NAMALWA (cell line): ENCODE measurements around the gene KANSL1.
"Not testable (repeated sequence)": the region's sequence is repeated elsewhere in the genome, so short reads cannot be mapped to it uniquely, and the experiment has no call there.

Experiments used
- DNase-seq: peaks from one replicate; pipeline ENCODE4 v3.0.0-alpha.2; 2015; ENCODE audit warnings: low spot score

The KANSL1 gene

DNA sequence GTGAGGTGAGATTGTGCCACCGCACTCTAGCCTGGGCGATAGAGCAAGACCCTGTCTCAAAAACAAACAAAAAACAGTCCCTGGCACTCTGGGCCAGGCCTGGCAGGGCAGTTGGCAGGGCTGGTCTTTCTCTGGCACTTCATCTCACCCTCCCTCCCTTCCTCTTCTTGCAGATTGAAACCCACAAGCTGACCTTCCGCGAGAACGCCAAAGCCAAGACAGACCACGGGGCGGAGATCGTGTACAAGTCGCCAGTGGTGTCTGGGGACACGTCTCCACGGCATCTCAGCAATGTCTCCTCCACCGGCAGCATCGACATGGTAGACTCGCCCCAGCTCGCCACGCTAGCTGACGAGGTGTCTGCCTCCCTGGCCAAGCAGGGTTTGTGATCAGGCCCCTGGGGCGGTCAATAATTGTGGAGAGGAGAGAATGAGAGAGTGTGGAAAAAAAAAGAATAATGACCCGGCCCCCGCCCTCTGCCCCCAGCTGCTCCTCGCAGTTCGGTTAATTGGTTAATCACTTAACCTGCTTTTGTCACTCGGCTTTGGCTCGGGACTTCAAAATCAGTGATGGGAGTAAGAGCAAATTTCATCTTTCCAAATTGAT is 169.3 kb downstream of the KANSL1 start:
- no peak for DNase-seq

DNA sequence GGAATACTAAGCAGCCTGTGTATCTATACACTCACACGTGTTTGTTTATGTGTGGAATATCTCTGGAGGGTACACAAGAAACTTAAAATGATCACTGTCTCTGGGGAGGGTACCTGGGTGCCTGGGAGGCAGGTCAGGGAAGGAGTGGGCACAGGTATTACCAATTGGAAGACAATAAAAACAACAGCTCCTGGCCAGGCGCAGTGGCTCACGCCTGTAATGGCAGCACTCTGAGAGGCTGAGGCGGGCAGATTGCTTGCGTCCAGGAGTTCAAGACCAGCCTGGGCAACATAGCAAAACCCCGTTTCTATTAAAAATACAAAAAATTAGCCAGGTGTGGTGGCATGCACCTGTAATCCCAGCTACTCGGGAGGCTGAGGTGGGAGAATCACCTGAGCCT is 169.9 kb downstream of the KANSL1 start:
- DNase-seq: not testable (repeated sequence)

DNA sequence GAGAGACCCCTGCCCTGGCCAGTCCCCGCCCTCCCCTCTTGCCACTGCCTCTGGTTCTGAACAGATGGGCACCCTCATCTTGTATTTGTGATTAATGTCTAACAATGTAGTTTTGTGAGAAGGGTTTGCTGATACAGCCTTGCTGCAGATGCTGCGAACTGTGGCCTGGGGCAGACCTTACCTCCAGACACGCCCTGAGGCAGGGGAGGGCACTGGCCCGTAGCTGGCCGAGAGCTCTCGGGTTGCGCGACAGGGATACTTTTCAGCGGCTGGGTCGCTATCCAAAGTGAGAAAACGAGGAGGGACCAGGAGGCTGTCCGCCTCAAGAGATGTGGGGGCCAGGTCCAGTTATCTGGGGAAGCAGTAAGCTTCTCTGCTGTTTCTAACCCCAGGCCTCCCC is 172.2 kb downstream of the KANSL1 start:
- no peak for DNase-seq

DNA sequence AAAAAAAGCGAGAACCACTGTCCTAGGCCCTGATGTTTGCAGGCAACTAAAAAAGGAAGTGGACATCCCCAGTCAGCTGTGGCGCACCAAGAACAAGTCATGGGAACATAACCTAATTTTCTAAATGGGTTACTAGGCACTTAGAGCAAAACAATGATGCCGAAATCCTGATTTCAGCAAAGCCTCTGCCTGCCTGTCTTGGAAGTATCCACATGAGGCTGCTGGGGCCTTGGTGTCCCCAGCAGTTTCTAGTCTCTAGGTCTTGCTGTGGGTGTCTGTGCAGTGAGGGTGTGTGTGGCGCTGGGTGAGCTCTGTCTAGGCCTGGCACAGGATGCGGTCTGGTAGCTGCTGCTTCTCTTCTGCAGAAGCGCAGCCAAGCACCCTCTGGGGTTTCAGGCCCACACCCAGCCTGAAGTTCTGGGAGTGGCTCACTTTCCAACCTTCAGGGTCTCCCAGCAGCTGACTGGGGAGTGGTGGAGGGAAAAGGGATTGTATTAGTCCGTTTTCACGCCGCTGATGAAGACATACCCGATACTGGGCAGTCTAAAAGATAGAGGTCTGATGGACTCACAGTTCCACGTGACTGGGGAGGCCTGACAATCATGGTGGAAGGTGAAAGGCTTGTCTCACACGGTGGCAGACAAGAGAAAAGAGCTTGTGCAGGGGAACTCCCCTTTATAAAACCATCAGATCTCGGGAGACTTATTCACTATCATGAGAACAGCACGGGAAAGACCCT is 173.0 kb downstream of the KANSL1 start:
- DNase-seq: no peak

DNA sequence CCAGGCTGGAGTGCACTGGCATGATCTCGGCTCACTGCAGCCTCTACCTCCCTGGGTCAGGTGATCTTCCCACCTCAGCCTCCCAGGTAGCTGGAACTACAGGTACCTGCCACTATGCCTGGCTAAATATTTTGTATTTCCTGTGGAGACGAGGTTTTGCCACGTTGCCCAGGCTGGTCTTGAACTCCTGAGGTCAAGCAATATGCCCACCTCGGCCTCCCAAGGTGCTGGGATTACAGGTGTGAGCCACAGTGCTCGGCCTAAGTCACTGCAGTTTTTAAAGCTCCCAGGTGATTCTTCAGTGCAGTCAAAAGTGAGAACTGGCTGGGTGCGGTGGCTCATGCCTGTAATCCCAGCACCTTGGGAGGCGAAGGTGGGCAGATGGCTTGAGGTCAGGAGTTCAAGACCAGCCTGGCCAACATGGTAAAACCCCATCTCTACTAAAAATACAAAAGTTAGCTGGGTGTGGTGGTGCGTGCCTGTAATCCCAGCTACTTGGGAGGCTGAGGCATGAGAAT is 173.8 kb downstream of the KANSL1 start:
- DNase-seq: not testable (repeated sequence)

DNA sequence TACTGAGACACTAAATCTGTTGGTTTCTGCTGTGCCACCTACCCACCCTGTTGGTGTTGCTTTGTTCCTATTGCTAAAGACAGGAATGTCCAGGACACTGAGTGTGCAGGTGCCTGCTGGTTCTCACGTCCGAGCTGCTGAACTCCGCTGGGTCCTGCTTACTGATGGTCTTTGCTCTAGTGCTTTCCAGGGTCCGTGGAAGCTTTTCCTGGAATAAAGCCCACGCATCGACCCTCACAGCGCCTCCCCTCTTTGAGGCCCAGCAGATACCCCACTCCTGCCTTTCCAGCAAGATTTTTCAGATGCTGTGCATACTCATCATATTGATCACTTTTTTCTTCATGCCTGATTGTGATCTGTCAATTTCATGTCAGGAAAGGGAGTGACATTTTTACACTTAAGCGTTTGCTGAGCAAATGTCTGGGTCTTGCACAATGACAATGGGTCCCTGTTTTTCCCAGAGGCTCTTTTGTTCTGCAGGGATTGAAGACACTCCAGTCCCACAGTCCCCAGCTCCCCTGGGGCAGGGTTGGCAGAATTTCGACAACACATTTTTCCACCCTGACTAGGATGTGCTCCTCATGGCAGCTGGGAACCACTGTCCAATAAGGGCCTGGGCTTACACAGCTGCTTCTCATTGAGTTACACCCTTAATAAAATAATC is 179.6 kb downstream of the KANSL1 start:
- no peak for DNase-seq

DNA sequence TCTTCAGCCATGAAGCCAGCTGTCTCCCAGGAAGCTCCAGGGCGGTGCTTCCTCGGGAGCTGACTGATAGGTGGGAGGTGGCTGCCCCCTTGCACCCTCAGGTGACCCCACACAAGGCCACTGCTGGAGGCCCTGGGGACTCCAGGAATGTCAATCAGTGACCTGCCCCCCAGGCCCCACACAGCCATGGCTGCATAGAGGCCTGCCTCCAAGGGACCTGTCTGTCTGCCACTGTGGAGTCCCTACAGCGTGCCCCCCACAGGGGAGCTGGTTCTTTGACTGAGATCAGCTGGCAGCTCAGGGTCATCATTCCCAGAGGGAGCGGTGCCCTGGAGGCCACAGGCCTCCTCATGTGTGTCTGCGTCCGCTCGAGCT is 180.1 kb downstream of the KANSL1 start:
- no peak for DNase-seq

DNA sequence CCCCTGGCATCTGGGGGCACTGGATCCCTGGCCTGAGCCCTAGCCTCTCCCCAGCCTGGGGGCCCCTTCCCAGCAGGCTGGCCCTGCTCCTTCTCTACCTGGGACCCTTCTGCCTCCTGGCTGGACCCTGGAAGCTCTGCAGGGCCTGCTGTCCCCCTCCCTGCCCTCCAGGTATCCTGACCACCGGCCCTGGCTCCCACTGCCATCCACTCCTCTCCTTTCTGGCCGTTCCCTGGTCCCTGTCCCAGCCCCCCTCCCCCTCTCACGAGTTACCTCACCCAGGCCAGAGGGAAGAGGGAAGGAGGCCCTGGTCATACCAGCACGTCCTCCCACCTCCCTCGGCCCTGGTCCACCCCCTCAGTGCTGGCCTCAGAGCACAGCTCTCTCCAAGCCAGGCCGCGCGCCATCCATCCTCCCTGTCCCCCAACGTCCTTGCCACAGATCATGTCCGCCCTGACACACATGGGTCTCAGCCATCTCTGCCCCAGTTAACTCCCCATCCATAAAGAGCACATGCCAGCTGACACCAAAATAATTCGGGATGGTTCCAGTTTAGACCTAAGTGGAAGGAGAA is 180.6 kb downstream of the KANSL1 start:
- no peak for DNase-seq

DNA sequence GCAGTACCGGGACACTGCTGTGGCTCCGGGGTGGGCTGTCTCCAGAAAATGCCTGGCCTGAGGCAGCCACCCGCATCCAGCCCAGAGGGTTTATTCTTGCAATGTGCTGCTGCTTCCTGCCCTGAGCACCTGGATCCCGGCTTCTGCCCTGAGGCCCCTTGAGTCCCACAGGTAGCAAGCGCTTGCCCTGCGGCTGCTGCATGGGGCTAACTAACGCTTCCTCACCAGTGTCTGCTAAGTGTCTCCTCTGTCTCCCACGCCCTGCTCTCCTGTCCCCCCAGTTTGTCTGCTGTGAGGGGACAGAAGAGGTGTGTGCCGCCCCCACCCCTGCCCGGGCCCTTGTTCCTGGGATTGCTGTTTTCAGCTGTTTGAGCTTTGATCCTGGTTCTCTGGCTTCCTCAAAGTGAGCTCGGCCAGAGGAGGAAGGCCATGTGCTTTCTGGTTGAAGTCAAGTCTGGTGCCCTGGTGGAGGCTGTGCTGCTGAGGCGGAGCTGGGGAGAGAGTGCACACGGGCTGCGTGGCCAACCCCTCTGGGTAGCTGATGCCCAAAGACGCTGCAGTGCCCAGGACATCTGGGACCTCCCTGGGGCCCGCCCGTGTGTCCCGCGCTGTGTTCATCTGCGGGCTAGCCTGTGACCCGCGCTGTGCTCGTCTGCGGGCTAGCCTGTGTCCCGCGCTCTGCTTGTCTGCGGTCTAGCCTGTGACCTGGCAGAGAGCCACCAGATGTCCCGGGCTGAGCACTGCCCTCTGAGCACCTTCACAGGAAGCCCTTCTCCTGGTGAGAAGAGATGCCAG is 181.3 kb downstream of the KANSL1 start:
- DNase-seq: no peak

DNA sequence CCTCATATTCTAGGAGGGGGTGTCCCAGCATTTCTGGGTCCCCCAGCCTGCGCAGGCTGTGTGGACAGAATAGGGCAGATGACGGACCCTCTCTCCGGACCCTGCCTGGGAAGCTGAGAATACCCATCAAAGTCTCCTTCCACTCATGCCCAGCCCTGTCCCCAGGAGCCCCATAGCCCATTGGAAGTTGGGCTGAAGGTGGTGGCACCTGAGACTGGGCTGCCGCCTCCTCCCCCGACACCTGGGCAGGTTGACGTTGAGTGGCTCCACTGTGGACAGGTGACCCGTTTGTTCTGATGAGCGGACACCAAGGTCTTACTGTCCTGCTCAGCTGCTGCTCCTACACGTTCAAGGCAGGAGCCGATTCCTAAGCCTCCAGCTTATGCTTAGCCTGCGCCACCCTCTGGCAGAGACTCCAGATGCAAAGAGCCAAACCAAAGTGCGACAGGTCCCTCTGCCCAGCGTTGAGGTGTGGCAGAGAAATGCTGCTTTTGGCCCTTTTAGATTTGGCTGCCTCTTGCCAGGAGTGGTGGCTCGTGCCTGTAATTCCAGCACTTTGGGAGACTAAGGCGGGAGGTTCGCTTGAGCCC is 182.5 kb downstream of the KANSL1 start:
- DNase-seq: no peak

DNA sequence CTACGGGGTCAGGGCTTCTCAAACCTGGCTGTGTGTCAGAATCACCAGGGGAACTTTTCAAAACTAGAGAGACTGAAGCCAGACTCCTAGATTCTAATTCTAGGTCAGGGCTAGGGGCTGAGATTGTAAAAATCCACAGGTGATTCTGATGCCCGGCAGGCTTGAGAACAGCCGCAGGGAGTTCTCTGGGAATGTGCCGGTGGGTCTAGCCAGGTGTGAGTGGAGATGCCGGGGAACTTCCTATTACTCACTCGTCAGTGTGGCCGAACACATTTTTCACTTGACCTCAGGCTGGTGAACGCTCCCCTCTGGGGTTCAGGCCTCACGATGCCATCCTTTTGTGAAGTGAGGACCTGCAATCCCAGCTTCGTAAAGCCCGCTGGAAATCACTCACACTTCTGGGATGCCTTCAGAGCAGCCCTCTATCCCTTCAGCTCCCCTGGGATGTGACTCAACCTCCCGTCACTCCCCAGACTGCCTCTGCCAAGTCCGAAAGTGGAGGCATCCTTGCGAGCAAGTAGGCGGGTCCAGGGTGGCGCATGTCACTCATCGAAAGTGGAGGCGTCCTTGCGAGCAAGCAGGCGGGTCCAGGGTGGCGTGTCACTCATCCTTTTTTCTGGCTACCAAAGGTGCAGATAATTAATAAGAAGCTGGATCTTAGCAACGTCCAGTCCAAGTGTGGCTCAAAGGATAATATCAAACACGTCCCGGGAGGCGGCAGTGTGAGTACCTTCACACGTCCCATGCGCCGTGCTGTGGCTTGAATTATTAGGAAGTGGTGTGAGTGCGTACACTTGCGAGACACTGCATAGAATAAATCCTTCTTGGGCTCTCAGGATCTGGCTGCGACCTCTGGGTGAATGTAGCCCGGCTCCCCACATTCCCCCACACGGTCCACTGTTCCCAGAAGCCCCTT is 183.3 kb downstream of the KANSL1 start:
- DNase-seq: no peak

DNA sequence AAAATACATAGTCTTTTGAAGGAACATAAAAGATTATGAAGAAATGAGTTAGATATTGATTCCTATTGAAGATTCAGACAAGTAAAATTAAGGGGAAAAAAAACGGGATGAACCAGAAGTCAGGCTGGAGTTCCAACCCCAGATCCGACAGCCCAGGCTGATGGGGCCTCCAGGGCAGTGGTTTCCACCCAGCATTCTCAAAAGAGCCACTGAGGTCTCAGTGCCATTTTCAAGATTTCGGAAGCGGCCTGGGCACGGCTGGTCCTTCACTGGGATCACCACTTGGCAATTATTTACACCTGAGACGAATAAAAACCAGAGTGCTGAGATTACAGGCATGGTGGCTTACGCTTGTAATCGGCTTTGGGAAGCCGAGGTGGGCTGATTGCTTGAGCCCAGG is 184.6 kb downstream of the KANSL1 start:
- DNase-seq: no peak

DNA sequence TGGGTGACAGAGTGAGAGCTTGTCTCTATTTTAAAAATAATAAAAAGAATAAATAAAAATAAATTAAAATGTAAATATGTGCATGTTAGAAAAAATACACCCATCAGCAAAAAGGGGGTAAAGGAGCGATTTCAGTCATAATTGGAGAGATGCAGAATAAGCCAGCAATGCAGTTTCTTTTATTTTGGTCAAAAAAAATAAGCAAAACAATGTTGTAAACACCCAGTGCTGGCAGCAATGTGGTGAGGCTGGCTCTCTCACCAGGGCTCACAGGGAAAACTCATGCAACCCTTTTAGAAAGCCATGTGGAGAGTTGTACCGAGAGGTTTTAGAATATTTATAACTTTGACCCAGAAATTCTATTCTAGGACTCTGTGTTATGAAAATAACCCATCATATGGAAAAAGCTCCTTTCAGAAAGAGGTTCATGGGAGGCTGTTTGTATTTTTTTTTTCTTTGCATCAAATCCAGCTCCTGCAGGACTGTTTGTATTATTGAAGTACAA is 185.7 kb downstream of the KANSL1 start:
- DNase-seq: no peak

DNA sequence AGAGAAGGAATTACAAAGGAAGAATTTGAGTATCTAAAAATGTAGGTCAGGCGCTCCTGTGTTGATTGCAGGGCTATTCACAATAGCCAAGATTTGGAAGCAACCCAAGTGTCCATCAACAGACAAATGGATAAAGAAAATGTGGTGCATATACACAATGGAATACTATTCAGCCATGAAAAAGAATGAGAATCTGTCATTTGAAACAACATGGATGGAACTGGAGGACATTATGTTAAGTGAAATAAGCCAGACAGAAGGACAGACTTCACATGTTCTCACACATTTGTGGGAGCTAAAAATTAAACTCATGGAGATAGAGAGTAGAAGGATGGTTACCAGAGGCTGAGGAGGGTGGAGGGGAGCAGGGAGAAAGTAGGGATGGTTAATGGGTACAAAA is 187.1 kb downstream of the KANSL1 start:
- not testable (repeated sequence) for DNase-seq

DNA sequence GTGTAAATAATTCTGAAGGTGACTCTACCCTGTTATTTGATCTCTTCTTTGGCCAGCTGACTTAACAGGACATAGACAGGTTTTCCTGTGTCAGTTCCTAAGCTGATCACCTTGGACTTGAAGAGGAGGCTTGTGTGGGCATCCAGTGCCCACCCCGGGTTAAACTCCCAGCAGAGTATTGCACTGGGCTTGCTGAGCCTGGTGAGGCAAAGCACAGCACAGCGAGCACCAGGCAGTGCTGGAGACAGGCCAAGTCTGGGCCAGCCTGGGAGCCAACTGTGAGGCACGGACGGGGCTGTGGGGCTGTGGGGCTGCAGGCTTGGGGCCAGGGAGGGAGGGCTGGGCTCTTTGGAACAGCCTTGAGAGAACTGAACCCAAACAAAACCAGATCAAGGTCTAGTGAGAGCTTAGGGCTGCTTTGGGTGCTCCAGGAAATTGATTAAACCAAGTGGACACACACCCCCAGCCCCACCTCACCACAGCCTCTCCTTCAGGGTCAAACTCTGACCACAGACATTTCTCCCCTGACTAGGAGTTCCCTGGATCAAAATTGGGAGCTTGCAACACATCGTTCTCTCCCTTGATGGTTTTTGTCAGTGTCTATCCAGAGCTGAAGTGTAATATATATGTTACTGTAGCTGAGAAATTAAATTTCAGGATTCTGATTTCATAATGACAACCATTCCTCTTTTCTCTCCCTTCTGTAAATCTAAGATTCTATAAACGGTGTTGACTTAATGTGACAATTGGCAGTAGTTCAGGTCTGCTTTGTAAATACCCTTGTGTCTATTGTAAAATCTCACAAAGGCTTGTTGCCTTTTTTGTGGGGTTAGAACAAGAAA is 189.1 kb downstream of the KANSL1 start:
- DNase-seq: no peak

DNA sequence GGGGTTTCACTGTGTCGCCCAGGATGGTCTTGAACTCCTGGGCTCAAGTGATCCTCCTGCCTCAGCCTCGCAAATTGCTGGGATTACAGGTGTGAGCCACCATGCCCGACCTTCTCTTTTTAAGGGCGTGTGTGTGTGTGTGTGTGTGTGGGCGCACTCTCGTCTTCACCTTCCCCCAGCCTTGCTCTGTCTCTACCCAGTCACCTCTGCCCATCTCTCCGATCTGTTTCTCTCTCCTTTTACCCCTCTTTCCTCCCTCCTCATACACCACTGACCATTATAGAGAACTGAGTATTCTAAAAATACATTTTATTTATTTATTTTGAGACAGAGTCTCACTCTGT is 190.3 kb downstream of the KANSL1 start:
- no peak for DNase-seq

DNA sequence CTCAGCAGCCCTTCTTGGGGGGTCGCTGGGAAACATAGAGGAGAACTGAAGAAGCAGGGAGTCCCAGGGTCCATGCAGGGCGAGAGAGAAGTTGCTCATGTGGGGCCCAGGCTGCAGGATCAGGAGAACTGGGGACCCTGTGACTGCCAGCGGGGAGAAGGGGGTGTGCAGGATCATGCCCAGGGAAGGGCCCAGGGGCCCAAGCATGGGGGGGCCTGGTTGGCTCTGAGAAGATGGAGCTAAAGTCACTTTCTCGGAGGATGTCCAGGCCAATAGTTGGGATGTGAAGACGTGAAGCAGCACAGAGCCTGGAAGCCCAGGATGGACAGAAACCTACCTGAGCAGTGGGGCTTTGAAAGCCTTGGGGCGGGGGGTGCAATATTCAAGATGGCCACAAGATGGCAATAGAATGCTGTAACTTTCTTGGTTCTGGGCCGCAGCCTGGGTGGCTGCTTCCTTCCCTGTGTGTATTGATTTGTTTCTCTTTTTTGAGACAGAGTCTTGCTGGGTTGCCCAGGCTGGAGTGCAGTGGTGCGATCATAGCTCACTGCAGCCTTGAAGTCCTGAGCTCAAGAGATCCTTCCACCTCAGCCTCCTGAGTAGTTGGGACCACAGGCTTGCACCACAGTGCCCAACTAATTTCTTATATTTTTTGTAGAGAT is 190.8 kb downstream of the KANSL1 start:
- peak; percentile 79 for DNase-seq

DNA sequence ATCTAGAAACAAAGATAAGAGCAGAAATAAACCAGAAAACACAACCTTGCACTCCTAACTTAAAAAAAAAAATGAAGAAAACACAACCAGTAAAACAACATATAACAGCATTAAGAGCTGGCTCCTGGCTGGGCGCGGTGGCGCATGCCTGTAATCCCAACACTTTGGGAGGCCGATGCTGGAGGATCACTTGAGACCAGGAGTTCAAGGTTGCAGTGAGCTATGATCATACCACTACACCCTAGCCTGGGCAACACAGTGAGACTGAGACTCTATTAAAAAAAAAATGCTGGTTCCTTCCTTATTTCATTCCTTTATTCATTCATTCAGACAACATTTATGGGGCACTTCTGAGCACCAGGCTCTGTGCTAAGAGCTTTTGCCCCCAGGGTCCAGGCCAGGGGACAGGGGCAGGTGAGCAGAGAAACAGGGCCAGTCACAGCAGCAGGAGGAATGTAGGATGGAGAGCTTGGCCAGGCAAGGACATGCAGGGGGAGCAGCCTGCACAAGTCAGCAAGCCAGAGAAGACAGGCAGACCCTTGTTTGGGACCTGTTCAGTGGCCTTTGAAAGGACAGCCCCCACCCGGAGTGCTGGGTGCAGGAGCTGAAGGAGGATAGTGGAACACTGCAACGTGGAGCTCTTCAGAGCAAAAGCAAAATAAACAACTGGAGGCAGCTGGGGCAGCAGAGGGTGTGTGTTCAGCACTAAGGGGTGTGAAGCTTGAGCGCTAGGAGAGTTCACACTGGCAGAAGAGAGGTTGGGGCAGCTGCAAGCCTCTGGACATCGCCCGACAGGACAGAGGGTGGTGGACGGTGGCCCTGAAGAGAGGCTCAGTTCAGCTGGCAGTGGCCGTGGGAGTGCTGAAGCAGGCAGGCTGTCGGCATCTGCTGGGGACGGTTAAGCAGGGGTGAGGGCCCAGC is 191.6 kb downstream of the KANSL1 start:
- no peak for DNase-seq
